ENCODE measurements around the gene DHX35. TPM values are rescaled to one million over a fixed set of nuclear protein-coding genes. Genes with fewer than 3 reads are reported as not detected.

The DHX35 gene
- total and polyA plus RNA-seq, 10 of the 15 experiments (the other 5 are each of a cell fraction or from before 2014, with no cell fraction given): 4.3 to 21.6 (median 14.9) TPM

DNA sequence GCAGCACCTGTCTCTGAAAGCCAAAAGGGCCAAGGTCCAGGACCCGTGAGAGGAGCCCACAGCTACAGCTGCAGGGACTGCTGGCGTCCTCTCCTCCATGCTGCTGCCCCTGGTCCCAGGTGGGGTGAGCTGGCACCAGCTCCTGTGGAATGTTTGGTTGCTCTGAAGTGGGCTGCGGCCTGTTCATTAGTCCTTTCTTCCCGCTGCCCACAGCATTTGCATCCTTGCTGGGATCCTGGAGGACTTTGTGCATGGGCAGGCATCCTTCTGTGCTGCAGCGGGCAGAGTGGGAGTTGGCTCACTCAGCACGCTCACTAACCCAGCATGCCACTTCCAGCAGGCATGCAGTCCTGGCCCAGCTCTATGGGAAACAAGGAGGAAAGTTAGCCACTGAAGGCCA lies 76.4 kb downstream of the DHX35 start:
- H3K36me3 ChIP-seq (ENCODE audit: control insufficient read depth in 2 of 2, insufficient read depth in 2 of 2, low read length in 1 of 2): peaks cover 13 to 16% of the 10 kb centered on the region in 2 experiments
- ChIA-PET RAD21 (ENCODE audit: unreplicated experiment) (no interaction called here), POLR2A (no interaction called here), CTCF (interaction anchor here (0.7 to 2.4 kb wide), 2 partner anchors 11 to 409 kb away, joined by 3 to 13 read pairs; no protein-coding TSS in a partner anchor), SMC1A (ENCODE audit: uncharacterized antibody, unreplicated experiment) (interaction anchor here (1.7 kb wide), 1 partner anchor 11 kb away, joined by 3 read pairs; no protein-coding TSS in a partner anchor)
- no peaks in the 10 kb centered on the region for H3K27me3 ChIP-seq (replicated peaks in 1 of 2; ENCODE audit: control insufficient read depth in 2 of 2, insufficient read depth in 2 of 2, low read length in 1 of 2)
- TF ChIP-seq RB1 (IDR thresholded peaks at IDR 0.05; ENCODE audit: borderline replicate concordance): no peak
- no peak for TF ChIP-seq ZNF207 (IDR thresholded peaks at IDR 0.05; ENCODE audit: borderline replicate concordance)
- no peak for TF ChIP-seq TARDBP (IDR thresholded peaks at IDR 0.05; ENCODE audit: borderline replicate concordance)
- no peak for TF ChIP-seq SKIL (IDR thresholded peaks at IDR 0.05; ENCODE audit: low read depth, poor library complexity, severe bottlenecking)
- TF ChIP-seq, protein P1, sequence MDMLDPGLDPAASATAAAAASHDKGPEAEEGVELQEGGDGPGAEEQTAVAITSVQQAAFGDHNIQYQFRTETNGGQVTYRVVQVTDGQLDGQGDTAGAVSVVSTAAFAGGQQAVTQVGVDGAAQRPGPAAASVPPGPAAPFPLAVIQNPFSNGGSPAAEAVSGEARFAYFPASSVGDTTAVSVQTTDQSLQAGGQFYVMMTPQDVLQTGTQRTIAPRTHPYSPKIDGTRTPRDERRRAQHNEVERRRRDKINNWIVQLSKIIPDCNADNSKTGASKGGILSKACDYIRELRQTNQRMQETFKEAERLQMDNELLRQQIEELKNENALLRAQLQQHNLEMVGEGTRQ (IDR thresholded peaks at IDR 0.05; ENCODE audit: borderline replicate concordance, low read depth, low read length): no peak
- no peak for TF ChIP-seq CEBPB (IDR thresholded peaks at IDR 0.05; ENCODE audit: borderline replicate concordance in 1 of 2, low read depth in 2 of 2, low read length in 2 of 2)
- TF ChIP-seq, protein P2, sequence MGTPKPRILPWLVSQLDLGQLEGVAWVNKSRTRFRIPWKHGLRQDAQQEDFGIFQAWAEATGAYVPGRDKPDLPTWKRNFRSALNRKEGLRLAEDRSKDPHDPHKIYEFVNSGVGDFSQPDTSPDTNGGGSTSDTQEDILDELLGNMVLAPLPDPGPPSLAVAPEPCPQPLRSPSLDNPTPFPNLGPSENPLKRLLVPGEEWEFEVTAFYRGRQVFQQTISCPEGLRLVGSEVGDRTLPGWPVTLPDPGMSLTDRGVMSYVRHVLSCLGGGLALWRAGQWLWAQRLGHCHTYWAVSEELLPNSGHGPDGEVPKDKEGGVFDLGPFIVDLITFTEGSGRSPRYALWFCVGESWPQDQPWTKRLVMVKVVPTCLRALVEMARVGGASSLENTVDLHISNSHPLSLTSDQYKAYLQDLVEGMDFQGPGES (IDR thresholded peaks at IDR 0.05): no peak
- TF ChIP-seq MYB (IDR thresholded peaks at IDR 0.05; ENCODE audit: borderline replicate concordance, low read depth, low read length): no peak
- TF ChIP-seq ATF3 (IDR thresholded peaks at IDR 0.05; ENCODE audit: borderline replicate concordance, extremely low read depth, low read depth, low read length): no peak
- TF ChIP-seq TCF3 (IDR thresholded peaks at IDR 0.05; ENCODE audit: borderline replicate concordance, insufficient read depth, low read depth, low read length): no peak
- no peak for TF ChIP-seq RUNX3 (IDR thresholded peaks at IDR 0.05; ENCODE audit: low read length)
- no peak for TF ChIP-seq SUZ12 (IDR thresholded peaks at IDR 0.05; ENCODE audit: unreplicated experiment)
- no peak for TF ChIP-seq PRDM15 (CRISPR knock-in tag; IDR thresholded peaks at IDR 0.05)
- no peak for TF ChIP-seq NFXL1 (IDR thresholded peaks at IDR 0.05; ENCODE audit: borderline replicate concordance)
- H4K20me1 ChIP-seq (ENCODE audit: control insufficient read depth, insufficient read depth): no peaks in the 10 kb centered on the region
- no peak overlapping the region for H3K4me3 ChIP-seq
- H3K4me2 ChIP-seq (ENCODE audit: control insufficient read depth, insufficient read depth): no peak overlapping the region
- H3K4me1 ChIP-seq (ENCODE audit: control insufficient read depth, insufficient read depth, low read length): no peaks in the 10 kb centered on the region
- no peak for FAIRE-seq
- no peak for ATAC-seq
- no peak overlapping the region for H2AFZ ChIP-seq (ENCODE audit: control insufficient read depth, low read depth, low read length)
- WGBS (ENCODE audit: insufficient coverage, insufficient replicate concordance, low lambda C conversion rate, missing lambda C conversion rate): 99% methylated on average over 6 of the region's 6 CpGs
- no peak overlapping the region for H3K9ac ChIP-seq (ENCODE audit: control insufficient read depth, insufficient read depth, low read length)
- DNase-seq (ENCODE audit: low read depth, low spot score): no peak
- no peaks in the 10 kb centered on the region for H3K9me3 ChIP-seq (replicated peaks; ENCODE audit: control insufficient read depth, insufficient read depth, low read length)
- BruUV-seq (replicated peaks): no TSS peak
- intact Hi-C loops (cut with micrococcal nuclease; ENCODE audit: unreplicated experiment): no loop called here
- no peak overlapping the region for H3K27ac ChIP-seq (ENCODE audit: control insufficient read depth, insufficient read depth)
- H3K79me2 ChIP-seq (ENCODE audit: control insufficient read depth, insufficient read depth, low read length): no peaks in the 10 kb centered on the region
- in situ Hi-C loops (cut with MboI): no loop called here
